ENCODE results near the gene IREB2.
"Not testable (repeated sequence)": the region's sequence is repeated elsewhere in the genome, so short reads cannot be mapped to it uniquely, and the experiment has no call there.

The IREB2 gene

DNA sequence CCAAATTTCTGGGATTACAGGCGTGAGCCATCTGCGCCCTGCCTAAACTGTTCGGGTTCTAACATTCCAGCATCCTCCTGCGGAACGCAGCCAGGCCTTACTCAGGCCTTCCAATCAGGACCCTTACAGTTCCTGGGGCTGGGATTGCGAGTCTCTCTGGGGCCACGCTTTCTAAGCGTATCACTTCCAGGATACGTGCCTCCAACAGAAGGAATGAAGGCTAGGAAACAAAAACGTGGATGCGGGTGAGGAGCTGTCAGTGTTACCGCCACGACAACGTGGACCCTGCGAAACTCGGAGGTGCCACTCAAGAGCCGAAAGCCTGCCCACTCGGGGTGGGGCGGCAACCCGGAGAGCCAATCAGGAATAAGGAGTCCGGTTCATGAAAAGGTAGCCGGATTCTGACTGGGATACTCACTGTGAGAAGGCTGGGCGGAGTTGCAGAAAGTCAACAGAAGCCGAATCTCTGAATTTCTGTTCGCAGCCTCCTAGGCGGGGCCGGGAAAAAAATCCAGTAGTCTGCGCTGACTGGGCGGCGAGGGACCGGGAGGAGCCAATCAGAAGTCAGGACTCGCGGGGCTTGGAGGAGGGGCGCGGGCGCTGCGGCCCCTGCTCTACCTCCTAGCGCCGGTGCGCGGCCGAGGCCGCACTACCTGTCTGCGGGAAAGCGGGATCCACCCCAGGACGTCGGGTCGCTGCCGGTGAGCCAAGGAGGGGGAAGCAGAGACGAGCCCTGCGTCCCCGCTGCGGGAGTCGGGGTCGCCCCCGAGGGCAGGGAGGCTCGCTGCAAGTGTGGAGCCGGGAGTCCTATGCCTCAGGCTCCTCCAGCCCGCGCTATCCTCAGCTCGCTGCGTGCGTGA is 69.2 kb downstream of the IREB2 start, which contains the start of gene HYKK:
Gene HYKK (plus strand): TSS at position 607 of the 860 bp plus-strand sequence. CDS start 5,512 bp downstream, outside the sequence.
- DNase-seq (ENCODE audit: insufficient read length) (peak; percentile 81), FAIRE-seq (peak; percentile 88)
- TF ChIP-seq POLR2AphosphoS5 (IDR thresholded peaks at IDR 0.05; ENCODE audit: low read depth, low read length) (no peak), POLR2A (IDR thresholded peaks at IDR 0.05; ENCODE audit: low read depth, low read length) (no peak; the same call in 1 of the 2 replicates), TAF1 (IDR thresholded peaks at IDR 0.05; ENCODE audit: borderline replicate concordance, low read depth, low read length) (no peak)

DNA sequence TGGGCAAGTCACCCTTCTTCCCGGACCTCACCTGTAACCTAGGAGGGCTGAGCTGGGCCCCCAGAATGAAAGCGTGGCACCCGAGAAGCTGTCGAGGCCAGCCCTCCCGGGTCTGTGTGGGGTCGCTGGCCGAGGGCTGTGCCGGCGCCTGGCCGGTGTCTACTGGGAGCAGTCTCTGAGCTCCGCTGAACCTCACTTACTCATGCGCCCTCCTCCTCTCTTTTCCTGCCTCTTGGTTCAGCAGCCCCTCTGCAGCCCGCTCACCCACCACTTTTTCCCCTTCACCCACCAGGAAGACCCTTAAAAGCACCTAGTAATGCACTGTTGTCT is 69.8 kb downstream of the IREB2 start:
- FAIRE-seq (peak; percentile 33), DNase-seq (ENCODE audit: insufficient read length) (no peak)
- TF ChIP-seq POLR2A (IDR thresholded peaks at IDR 0.05; ENCODE audit: low read depth, low read length), result no peak

DNA sequence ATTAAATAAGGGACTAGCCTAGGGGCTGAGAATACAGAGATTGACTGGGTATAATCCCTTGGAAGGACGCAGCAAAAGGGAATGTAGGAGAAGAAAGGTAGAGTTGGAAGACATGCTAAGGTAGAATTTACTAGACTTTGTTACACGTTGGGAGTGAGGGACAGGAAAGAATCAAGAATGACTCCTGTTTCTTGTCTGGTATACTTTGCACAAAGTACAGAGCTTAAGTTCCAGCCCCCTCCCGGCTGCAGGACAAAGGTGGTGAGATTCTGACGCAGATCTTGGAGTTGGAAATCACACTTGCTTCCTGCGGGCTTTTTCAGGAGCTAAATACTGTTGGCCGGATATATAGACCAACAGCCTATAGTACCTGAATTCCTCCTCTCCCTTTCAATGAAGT is 70.3 kb downstream of the IREB2 start:
- TF ChIP-seq POLR2A (IDR thresholded peaks at IDR 0.05; ENCODE audit: low read depth, low read length) (no peak), TAF1 (IDR thresholded peaks at IDR 0.05; ENCODE audit: borderline replicate concordance, low read depth, low read length) (no peak), POLR2AphosphoS5 (IDR thresholded peaks at IDR 0.05; ENCODE audit: low read depth, low read length) (no peak)
- DNase-seq (ENCODE audit: insufficient read length) (no peak), FAIRE-seq (no peak)

DNA sequence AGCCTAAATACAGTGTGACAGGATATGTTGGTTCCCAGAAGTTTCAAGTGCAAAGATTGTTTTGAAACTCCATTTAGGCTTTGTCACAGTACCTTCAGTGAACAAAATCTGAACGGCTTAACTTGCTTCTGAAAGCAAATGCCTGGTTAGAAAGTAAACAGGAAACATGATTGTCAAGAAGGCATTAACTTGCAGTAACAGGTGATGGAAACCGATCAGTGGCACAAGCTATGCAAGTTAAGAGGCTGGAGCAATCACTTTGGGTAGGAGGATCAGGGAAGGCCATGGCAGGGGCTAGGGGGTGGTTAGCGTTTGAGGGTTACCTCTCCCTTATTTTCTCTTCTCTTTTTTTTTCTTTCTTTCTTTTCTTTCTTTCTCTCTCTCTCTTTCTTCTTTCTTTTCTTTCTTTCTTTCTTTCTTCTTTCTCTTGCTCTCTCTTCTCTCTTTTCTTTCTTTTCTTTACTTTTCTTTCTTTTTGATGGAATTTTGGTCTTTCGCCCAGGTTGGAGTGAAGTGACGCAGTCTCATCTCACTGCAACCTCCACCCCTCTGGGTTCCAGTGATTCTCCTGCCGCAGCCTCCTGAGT is 71.8 kb downstream of the IREB2 start:
- DNase-seq (ENCODE audit: insufficient read length), result no peak
- no peak for FAIRE-seq
- TF ChIP-seq POLR2AphosphoS5 (IDR thresholded peaks at IDR 0.05; ENCODE audit: low read depth, low read length) (no peak), POLR2A (IDR thresholded peaks at IDR 0.05; ENCODE audit: low read depth, low read length) (no peak), TAF1 (IDR thresholded peaks at IDR 0.05; ENCODE audit: borderline replicate concordance, low read depth, low read length) (no peak)

DNA sequence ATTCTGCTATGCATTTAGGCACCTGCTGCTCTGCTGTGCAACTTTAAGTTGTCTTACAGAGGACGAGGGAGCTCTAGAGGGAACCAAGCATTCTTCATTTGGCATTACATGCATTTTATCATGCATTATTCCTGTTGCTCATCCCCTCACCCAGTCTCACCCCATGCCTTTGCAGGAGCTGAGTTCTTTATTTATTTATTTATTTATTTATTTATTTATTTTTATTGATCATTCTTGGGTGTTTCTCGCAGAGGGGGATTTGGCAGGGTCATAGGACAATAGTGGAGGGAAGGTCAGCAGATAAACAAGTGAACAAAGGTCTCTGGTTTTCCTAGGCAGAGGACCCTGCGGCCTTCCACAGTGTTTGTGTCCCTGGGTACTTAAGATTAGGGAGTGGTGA is 82.0 kb downstream of the IREB2 start:
- not testable (repeated sequence) for DNase-seq (ENCODE audit: insufficient read length); FAIRE-seq

DNA sequence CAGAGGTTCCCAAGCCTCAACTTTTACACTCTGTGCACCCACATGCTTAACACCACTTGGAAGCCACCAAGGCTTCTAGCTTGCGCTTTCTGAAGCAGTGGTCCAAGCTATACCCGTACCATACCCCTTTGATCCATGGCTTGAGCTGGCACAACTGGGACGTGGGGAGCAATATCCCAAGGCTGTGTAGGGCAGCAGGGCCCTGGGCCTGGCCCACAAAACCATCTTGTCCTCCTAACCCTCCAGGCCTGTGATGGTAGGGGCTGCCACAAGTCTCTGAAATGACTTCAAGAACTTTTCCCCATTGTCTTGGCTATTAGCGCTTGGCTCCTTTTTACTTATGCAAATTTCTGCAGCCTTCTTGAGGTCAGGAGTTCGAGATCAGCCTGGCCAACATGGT is 86.2 kb downstream of the IREB2 start:
- no peak for FAIRE-seq
- no peak for TF ChIP-seq POLR2AphosphoS5 (IDR thresholded peaks at IDR 0.05; ENCODE audit: low read depth, low read length)
- no peak for TF ChIP-seq TAF1 (IDR thresholded peaks at IDR 0.05; ENCODE audit: borderline replicate concordance, low read depth, low read length)
- TF ChIP-seq POLR2A (IDR thresholded peaks at IDR 0.05; ENCODE audit: low read depth, low read length), result no peak
- no peak for DNase-seq (ENCODE audit: insufficient read length)

DNA sequence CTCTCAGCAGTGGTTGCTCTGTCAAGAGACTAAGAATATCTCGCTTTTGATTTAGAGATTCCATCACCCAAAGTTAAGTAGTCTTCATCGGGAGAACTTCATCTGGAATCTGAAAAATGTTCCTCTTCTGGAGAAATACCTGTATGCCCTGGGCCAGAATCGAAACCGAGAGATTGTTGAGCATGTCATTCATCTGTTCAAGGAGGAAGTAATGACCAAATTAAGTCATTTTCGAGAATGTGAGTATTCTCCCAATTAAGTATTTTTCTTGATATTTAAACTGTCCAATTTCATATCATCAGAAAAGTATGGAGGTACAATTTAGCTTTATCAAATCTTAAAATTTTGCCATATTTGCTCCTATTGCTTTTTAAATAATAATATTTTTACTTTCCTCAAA is 89.3 kb downstream of the IREB2 start:
- no peak for FAIRE-seq
- TF ChIP-seq TAF1 (IDR thresholded peaks at IDR 0.05; ENCODE audit: borderline replicate concordance, low read depth, low read length) (no peak), POLR2A (IDR thresholded peaks at IDR 0.05; ENCODE audit: low read depth, low read length) (no peak), POLR2AphosphoS5 (IDR thresholded peaks at IDR 0.05; ENCODE audit: low read depth, low read length) (no peak)
- DNase-seq (ENCODE audit: insufficient read length), result no peak

DNA sequence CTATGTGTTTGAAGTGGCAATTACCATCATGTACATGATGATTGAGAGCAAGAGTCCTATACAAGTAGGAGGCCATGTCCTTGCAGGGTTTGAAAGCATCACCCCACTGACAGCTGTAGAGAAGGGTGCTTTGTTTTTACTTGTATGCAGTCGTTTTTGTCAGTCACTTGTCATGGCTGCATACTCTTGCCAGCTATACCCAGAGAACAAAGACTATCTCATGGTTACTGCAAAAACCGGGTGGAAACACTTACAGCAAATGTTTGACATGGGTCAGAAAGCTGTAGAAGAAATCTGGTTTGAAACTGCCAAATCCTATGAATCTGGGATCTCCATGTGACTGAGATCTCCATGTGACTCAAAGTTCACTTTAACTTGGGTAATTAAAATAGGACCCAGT is 95.3 kb downstream of the IREB2 start:
- no peak for TF ChIP-seq POLR2AphosphoS5 (IDR thresholded peaks at IDR 0.05; ENCODE audit: low read depth, low read length)
- TF ChIP-seq TAF1 (IDR thresholded peaks at IDR 0.05; ENCODE audit: borderline replicate concordance, low read depth, low read length), result no peak
- TF ChIP-seq POLR2A (IDR thresholded peaks at IDR 0.05; ENCODE audit: low read depth, low read length), result no peak
- no peak for FAIRE-seq
- DNase-seq (ENCODE audit: insufficient read length), result no peak

DNA sequence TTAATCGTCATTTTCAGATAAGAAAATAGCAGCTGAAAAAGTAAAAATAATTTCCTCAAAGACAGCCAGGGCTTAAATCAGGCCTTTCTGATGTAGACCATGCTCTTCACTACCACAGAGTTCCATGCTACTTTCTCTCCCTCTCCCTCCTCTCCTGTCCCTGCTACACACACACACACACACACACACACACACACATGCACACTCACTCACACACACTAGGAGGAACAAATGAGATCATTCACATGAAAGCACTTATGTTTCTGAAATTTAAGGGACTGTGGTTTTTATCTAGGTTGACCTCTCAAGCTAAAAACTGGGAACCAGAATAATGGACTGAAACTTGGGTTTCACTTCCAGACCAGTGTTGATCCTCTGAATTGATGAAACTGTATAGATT is 98.1 kb downstream of the IREB2 start:
- FAIRE-seq (no peak), DNase-seq (ENCODE audit: insufficient read length) (no peak)
- TF ChIP-seq POLR2A (IDR thresholded peaks at IDR 0.05; ENCODE audit: low read depth, low read length) (no peak), POLR2AphosphoS5 (IDR thresholded peaks at IDR 0.05; ENCODE audit: low read depth, low read length) (no peak), TAF1 (IDR thresholded peaks at IDR 0.05; ENCODE audit: borderline replicate concordance, low read depth, low read length) (no peak)

DNA sequence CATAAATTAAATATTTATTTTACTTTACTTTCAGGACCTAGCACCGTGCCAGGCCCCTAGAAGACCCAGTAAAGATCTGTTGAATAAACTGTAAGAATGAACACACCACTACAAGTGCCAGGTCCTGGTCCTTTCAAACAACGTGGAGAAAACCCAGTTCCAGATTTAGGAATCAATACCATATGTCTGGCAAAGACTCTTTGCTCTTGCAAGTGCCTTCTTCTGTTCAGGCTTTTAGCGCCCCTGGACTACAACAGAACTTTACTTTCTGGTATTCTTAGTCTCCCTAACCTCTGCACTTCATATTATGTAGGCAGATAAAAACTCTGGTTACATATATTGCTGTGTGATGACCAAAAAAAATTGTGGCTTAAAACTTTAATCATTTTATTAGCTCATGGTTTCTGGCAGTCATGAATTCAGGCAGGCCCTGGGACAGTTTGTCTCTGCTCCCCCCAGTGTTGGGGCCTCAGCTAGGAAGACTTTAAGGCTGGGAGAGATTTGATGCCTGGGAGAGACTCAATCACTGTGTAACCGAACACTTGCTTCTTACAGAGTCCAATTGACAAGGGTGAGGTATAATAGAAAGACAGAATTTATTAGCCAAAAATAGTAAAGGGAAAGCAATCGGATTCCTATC is 99.4 kb downstream of the IREB2 start:
- FAIRE-seq (no peak), DNase-seq (ENCODE audit: insufficient read length) (no peak)
- TF ChIP-seq POLR2A (IDR thresholded peaks at IDR 0.05; ENCODE audit: low read depth, low read length) (no peak), POLR2AphosphoS5 (IDR thresholded peaks at IDR 0.05; ENCODE audit: low read depth, low read length) (no peak), TAF1 (IDR thresholded peaks at IDR 0.05; ENCODE audit: borderline replicate concordance, low read depth, low read length) (no peak)

DNA sequence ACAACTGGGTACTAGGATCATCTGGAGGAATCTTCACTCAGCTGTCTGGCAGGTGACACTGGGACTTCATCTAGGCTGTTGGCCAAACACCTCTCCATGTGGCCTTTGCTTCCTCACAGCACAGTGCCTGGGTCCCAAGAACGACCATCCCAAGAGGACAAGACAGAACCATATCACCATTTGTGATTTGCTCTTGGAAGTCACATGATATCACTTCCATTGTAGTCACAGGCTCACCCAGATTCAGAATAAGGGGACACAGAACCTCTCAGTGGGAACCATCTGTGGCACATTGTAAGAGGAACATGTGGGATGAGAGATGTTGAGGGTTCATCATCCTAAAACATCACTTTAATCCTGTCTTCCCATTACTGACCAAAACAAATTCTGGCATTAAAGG is 100.3 kb downstream of the IREB2 start:
- DNase-seq (ENCODE audit: insufficient read length) (no peak), FAIRE-seq (no peak)
- no peak for TF ChIP-seq POLR2A (IDR thresholded peaks at IDR 0.05; ENCODE audit: low read depth, low read length)

DNA sequence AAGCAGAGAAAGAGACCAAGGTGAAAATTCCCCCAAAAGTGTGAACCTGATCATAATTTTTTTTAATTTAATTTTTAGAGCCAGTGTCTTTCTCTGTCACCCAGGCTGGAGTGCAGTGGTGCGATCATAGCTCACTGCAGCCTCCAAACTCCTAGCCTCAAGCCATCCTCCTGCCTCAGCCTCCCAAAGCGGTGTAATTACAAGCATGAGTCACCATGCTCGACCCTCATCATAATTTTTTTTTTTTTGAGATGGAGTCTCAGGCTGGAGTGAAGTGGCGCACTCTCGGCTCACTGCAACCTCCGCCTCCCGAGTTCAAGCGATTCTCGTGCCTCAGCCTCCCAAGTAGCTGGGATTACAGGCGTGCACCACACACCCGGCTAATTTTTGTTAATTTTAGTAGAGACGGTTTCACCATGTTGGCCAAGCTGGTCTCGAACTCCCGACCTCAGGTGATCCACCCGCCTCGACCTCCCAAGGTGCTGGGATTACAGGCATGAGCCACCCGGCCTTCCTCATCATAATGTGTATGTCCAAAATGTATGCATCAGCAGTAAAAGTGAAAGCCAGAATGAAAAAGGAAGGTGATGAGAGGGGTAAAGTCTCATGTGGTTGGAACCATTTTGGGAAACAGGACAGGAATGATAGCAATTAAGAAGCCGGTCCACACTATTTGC is 101.6 kb downstream of the IREB2 start:
- not testable (repeated sequence) for DNase-seq (ENCODE audit: insufficient read length); FAIRE-seq
